Activated CD4-positive, CD25-positive, alpha-beta regulatory T cell (primary cell): Measurements from ENCODE around the gene CST11.
A peak's percentile ranks its signal among the peaks of the same experiment; 100 is the strongest.

ENCODE experiments used
- DNase-seq, 4 experiments: peaks; one replicate each; lab custom pipeline; 2025; lab: John Stamatoyannopoulos, UW

CST11 gene

DNA sequence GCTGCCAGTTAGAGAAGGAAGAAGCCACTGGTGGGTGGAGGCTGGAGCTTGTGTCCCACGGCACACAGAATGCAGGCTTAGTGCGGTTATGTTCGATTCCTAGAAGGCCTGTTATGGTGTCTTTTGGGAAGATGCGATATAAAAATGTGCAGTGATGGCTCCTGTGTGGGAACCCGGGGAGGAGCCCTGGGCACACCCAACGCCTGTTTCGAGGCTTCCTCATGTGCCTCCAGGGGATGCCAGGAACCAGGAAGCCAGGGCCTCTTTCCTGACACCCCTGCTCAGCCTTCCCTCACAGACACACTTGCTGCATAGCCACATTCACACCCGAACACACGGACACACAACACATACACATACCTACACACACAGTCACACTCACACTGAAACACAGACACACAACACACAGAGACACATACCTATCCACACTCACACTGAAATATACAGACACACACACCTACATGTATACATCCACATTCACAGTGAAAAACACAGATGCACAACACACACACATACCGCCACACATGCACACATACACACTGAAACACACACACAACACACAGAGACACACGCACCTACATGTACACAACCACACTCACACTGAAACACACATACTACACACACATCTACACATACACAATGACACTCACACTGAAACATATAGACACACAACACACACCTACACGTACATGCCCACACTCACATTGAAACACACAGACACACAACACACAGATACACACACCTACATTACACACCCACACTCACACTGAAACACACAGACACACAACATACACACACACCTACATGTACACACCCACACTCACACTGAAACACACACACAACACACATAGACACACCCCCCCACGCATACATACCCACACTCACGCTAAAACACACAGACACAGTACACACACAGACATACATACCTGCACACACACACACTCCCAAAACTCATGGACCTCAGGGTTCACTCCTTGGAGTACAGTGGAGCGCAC is 1.2 kb upstream of the CST11 start:
- no peak for DNase-seq

DNA sequence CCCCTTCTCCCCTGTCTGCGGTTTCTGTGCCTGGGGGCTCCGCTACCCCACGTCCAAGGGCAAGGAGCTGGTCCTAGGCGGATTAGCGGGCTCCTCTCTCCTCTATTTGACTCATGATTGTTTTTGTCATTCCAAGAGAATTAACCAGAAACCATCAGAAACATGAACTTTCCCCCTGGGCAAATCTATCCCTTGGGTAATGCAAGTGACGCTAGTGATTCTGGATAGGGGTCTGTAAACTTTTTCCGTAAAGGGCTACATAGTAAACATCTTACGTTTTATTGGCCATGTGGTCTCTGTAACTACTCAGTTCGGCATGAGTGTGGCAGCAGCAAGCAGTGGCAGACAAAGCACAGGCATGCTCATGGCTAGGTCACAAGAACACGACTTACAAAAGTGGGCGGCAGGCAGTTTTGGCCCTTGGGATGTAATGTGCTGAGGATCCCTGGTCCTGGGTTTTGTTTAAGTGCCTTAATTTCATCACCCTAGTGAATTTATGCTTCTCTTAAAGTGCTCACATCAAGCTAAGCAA is 654 bp downstream of the CST11 start:
- DNase-seq: no peak

DNA sequence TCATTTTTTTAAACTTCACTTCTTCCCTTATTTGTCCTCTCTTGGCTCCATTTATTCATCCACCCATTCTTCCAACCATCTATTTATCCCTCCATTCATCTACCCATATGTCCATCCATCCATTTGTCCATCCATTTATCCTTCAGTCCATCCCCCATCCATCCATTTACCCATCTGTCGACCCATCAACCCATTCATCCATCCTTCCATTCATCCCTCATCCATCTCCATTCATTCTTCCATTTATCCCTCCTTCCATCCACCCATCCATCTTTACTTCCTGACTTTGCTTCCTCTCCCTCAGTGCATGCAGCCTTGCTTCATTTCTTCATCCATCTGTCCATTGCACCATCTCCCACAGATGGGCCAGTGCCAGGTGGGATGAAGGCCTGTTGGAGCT is 1.8 kb downstream of the CST11 start:
- no peak for DNase-seq

DNA sequence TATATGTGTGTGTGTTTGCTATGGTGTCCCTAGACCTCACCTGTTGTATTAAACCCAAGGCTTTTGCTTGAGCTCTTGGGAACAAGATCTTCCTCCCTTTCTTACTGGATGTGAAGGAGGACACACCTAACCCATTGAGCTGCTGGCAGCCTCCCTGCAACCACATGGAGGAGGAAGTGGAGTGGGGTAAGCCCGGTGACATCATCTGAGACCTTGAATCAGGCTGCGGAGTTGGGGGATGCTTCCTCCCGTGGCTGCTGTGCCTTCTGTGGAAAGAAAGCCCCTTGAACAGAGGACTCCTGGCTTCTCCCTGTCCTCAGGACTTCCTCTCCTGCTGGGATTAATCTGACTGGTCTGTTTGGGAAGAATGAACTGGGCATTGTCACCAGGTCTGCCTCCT is 3.3 kb downstream of the CST11 start:
- DNase-seq: no peak

- DNase-seq: no peak
These were observed 4.5 kb downstream of the CST11 start for GRCh38 chr20:23448167-23448566.

DNA sequence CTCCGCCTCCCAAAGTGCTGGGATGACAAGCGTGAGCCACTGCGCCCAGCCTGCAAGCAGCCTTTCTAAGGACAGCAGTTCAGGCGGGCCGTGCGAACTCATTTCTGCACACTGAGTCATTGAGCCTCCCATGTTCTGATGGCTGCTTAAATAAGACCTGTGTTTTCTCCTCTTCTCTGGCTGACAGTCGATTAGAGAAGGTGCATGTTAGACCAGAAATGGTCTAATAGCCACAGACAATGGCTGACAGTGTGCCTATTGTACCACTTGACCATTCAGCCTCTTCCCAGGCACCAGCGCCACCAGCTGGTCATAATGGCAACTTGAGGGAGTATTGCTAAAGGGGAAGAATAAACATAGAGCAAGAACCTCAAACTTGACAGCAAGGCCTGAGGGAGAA is 6.2 kb downstream of the CST11 start:
- peak in 1 of 4 experiments; percentile 8 for DNase-seq

GRCh38 chr20:23445596-23446217 is 7.0 kb downstream of the CST11 start:
- no peak for DNase-seq

GRCh38 chr20:23444859-23445258 is 7.8 kb downstream of the CST11 start:
- DNase-seq: no peak

- DNase-seq: no peak
These were observed 10.2 kb downstream of the CST11 start for GRCh38 chr20:23442436-23442835.

- peak; percentile 16 to 41 (median 26) for DNase-seq
These were observed 10.8 kb downstream of the CST11 start for GRCh38 chr20:23441850-23442313.

GRCh38 chr20:23440004-23440403 is 12.7 kb downstream of the CST11 start:
- no peak for DNase-seq

GRCh38 chr20:23438661-23439060 is 14.0 kb downstream of the CST11 start:
- no peak for DNase-seq

GRCh38 chr20:23437126-23437899 is 15.4 kb downstream of the CST11 start:
- DNase-seq: no peak

DNA sequence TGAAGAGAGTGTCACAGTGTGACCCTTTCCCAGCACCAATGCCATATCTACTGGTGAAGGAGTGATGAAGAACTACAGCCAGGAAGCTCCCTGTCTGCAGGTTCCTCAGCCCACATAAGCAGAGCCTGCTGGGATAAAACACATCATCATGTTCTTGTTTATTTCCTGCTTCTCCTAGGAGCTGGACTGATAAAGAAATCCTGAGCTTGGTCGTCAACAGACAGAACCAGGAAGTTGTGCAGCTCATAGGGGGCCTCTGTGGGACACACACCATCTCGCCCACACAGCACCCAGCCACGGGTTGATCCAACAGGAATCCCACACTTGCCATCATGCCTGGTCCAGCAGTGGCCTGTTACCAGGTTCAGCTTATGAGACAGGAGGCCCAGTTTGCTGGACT is 16.0 kb downstream of the CST11 start:
- no peak for DNase-seq

DNA sequence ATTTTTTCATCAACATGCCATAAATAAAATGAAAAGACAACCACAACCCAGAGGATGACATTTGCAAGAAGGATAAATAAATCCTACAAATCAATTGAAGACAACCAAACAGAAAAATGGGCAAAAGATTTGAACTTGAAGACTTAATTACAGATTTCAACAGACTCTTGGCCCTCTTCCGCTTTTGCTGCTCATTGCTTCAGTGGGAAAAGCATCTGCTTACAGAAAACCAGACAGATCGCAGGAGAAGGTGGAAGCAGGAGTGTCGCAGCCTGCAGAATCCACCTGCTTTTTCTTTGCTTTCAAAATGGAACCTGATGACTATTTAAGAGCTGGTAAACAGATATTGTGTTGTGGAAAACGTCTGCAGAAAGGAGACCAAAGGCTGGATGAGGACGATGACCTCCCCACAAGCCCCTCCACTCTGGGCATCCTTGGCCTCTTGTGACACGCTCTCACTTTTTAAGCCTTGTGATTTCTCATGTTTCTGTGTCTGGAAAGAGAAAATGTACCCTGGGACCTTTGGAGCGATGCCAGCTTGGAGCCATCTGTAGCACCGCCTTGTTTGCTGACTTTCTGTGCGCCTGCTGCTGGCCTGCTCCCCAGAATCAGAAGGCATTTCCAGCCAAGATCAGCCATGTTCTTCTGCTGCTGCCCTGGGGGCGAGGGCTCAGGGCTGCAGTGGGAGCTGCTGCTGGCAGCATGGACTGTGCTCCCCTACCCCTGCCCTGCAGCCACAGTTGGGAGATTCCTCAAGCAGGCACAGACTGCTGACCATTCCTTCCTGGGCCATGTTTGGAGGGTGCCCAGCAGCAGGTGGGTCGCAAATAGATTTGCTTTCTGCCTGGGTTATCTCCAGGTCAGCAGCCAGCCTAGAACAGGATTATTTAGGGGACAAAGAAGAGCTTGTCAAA is 16.8 kb downstream of the CST11 start:
- no peak for DNase-seq

DNA sequence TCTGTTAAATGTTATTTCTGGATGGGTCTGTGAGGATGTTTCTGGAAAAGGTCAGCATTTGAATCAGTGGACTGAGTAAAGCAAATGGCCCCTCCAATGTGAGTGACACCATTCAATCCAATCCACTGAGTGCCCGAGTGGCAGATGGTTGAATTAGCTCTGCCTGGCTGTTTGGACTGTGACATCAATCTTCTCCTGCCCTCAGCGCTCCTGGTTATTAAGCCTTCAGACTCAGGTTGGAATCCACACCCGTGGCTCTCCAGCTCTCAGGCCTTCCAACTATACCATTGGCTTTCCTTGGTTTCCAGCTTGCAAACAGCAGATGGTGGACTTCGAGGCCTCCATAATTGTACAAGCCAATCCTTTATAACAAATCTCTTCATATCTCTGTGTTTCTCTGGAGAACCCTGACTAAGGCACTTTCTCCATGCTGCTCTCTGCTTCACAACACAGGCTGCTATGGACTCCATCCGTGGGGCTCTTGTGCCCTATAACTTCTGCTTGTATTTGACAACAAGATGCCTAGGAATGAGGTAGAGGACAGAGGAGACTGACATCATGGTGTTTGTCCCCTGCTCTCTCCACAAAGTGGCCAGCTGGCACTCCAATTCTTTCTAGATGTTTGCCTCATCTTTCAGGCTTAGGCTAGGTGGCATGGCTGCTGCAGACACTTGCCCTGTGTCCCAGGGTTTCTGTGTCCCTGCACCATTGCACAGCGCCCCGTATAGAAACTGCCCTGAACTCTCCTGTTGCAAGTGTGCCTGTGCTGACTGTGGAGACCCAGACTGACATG is 18.0 kb downstream of the CST11 start:
- no peak for DNase-seq

GRCh38 chr20:23433628-23434027 is 19.0 kb downstream of the CST11 start:
- DNase-seq: no peak

DNA sequence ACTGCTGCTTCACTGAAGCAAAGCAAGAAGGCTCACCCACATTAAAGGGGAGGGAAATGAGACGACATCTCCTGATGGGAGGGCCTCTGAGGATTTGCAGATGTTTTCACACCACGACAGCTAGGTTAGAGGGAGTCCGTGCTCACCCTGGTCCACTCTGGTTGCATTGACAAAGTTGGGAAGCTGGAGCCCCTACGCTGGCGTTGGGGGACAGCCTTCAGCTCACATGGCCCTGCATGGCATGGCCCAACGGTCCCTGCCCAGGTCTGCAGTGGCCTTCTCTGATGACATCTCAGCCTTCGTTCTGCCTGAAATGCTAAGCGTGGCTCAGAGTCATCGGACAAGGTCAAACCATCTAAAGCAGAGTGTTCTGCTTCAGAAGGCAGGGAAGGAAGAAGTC is 27.5 kb downstream of the CST11 start:
- no peak for DNase-seq

- DNase-seq: peak; percentile 87 to 91 (median 89)
These were observed 31.4 kb downstream of the CST11 start, which contains the start of gene NAPB for GRCh38 chr20:23420943-23421931. Gene NAPB, minus strand, starts transcription at chr20:23421488. Its CDS starts 86 bp downstream, at chr20:23421402.
